ENCODE results near the gene KCNJ3.

DNA sequence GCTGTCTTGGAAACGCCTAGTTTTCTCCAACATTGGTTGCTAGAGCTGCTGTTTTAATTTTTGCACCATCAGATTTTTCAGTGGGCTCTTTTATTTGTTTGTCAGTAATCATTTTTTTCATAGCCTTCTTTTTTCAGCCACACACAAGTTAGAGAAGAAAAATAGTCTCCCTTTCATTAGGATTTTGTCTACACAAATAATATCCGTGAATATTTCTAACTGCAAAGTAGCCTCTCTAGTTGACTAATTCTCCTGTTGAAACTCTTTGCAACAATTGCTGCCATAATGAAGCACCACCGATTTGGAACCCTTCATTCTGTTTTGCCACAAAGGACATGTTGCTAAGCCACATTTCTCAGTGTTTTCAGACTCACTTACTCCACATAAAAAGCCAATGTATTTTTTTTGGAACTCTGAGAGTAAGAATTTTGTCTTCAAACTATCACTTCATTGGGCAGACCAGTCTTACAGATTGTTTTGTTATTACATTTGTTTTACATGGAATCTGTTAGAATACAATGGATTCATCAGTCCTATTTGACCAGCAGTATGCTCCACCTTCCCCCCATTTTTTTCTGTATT is 9.6 kb downstream of the KCNJ3 start:
- TF ChIP-seq SIN3A (IDR thresholded peaks at IDR 0.05; ENCODE audit: borderline replicate concordance, insufficient read depth, low read length): no peak
- TF ChIP-seq POLR2AphosphoS5 (IDR thresholded peaks at IDR 0.05; ENCODE audit: low read depth, low read length): no peak
- TF ChIP-seq, protein P1, sequence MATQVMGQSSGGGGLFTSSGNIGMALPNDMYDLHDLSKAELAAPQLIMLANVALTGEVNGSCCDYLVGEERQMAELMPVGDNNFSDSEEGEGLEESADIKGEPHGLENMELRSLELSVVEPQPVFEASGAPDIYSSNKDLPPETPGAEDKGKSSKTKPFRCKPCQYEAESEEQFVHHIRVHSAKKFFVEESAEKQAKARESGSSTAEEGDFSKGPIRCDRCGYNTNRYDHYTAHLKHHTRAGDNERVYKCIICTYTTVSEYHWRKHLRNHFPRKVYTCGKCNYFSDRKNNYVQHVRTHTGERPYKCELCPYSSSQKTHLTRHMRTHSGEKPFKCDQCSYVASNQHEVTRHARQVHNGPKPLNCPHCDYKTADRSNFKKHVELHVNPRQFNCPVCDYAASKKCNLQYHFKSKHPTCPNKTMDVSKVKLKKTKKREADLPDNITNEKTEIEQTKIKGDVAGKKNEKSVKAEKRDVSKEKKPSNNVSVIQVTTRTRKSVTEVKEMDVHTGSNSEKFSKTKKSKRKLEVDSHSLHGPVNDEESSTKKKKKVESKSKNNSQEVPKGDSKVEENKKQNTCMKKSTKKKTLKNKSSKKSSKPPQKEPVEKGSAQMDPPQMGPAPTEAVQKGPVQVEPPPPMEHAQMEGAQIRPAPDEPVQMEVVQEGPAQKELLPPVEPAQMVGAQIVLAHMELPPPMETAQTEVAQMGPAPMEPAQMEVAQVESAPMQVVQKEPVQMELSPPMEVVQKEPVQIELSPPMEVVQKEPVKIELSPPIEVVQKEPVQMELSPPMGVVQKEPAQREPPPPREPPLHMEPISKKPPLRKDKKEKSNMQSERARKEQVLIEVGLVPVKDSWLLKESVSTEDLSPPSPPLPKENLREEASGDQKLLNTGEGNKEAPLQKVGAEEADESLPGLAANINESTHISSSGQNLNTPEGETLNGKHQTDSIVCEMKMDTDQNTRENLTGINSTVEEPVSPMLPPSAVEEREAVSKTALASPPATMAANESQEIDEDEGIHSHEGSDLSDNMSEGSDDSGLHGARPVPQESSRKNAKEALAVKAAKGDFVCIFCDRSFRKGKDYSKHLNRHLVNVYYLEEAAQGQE (IDR thresholded peaks at IDR 0.05; ENCODE audit: insufficient read depth in 1 of 2, low read depth in 2 of 2, low read length in 2 of 2): no peak
- no peak for TF ChIP-seq TAF1 (IDR thresholded peaks at IDR 0.05; ENCODE audit: borderline replicate concordance, insufficient read depth, low read length)
